HepG2 (cell line): ENCODE measurements around the gene ABT1. TPM values are rescaled to one million over a fixed set of nuclear protein-coding genes. Genes with fewer than 3 reads are reported as not detected.
A peak's percentile ranks its signal among the peaks of the same experiment; 100 is the strongest.

ENCODE experiments used
- ARID4A ChIP-seq: sonication (generic); formaldehyde crosslinking; IDR thresholded peaks from 2 replicates; pipeline ENCODE4 v1.5.0; 2020; ENCODE audit warnings: mild to moderate bottlenecking, missing genetic modification reagents, borderline replicate concordance
- ATF1 ChIP-seq: IDR thresholded peaks from 2 replicates; pipeline ENCODE4 v1.6.1; 2016; ENCODE audit warnings: mild to moderate bottlenecking, control low read depth
- BCL6 ChIP-seq: IDR thresholded peaks from 2 replicates; pipeline ENCODE4 v1.6.1; 2016; ENCODE audit warnings: missing genetic modification reagents, missing compliant biosample characterization
- GABPB1 ChIP-seq: IDR thresholded peaks from 2 replicates; pipeline ENCODE4 v1.6.1; 2016; ENCODE audit warnings: mild to moderate bottlenecking, missing genetic modification reagents, moderate library complexity, missing compliant biosample characterization
- HNF4G ChIP-seq, 2 experiments: sonication (generic) in 1 of 2; formaldehyde crosslinking in 1 of 2; IDR thresholded peaks; 2 replicates each; pipeline versions ENCODE4 v1.4.0 to v1.6.1; 2011 to 2020; ENCODE audit warnings: borderline replicate concordance in 2 of 2, low read depth in 2 of 2, mild to moderate bottlenecking in 2 of 2, low read length in 1 of 2, missing genetic modification reagents in 1 of 2, moderate library complexity in 1 of 2
- IRF2 ChIP-seq: IDR thresholded peaks from 2 replicates; pipeline ENCODE4 v1.6.1; 2018; ENCODE audit warnings: missing genetic modification reagents, missing compliant biosample characterization
- JUNB ChIP-seq: sonication (generic); formaldehyde crosslinking; IDR thresholded peaks from 2 replicates; pipeline ENCODE4 v1.8.0; 2022; ENCODE audit warnings: missing genetic modification reagents, mild to moderate bottlenecking, borderline replicate concordance
- KAT8 ChIP-seq: IDR thresholded peaks from 2 replicates; pipeline ENCODE4 v1.6.1; 2016; ENCODE audit warnings: missing genetic modification reagents, missing compliant biosample characterization
- NR2F6 ChIP-seq, 2 experiments: IDR thresholded peaks; 2 replicates each; pipeline ENCODE4 v1.6.1; 2016; ENCODE audit warnings: antibody characterized with exemption in 1 of 2, mild to moderate bottlenecking in 1 of 2
- PRDM4 ChIP-seq: sonication (generic); formaldehyde crosslinking; IDR thresholded peaks from 2 replicates; pipeline ENCODE4 v1.9.0; 2021; ENCODE audit warnings: missing genetic modification reagents, borderline replicate concordance
- RERE ChIP-seq: IDR thresholded peaks from 2 replicates; pipeline ENCODE4 v1.6.1; 2016; ENCODE audit warnings: low read depth, missing genetic modification reagents, missing compliant biosample characterization
- SP2 ChIP-seq: sonication (generic); formaldehyde crosslinking; IDR thresholded peaks from 2 replicates; pipeline ENCODE4 v1.5.1; 2020; ENCODE audit warnings: mild to moderate bottlenecking, missing genetic modification reagents
- TCF7L2 ChIP-seq: IDR thresholded peaks from 2 replicates; pipeline ENCODE4 v1.6.1; 2011; ENCODE audit warnings: mild to moderate bottlenecking, low read depth, low read length, moderate library complexity
- ZBTB1 ChIP-seq: sonication (generic); formaldehyde crosslinking; IDR thresholded peaks from 2 replicates; pipeline ENCODE4 v1.4.0; 2020; ENCODE audit warnings: missing genetic modification reagents, borderline replicate concordance
- ZBTB38 ChIP-seq: sonication (generic); formaldehyde crosslinking; IDR thresholded peaks from 2 replicates; pipeline ENCODE4 v1.5.1; 2020; ENCODE audit warnings: mild to moderate bottlenecking, missing genetic modification reagents
- ZNF777 ChIP-seq: sonication (generic); formaldehyde crosslinking; IDR thresholded peaks from 2 replicates; pipeline ENCODE4 v1.4.0; 2020; ENCODE audit warnings: missing genetic modification reagents
- polyA plus RNA-seq, 8 experiments: library from polyadenylated mRNA; depleted of rRNA in 3 of 8; stranded (reverse) in 7 of 8; unstranded in 1 of 8; fragments of >200 nt; fragmentation: Illumina TruSeq in 4 of 8; extraction: Trizol in 4 of 8; gene quantifications; 2 replicates each; pipeline versions ENCODE4 v1.2.1 to v1.2.3, GENCODE V29; 2011 to 2016; ENCODE audit warnings: low read depth in 4 of 8, missing spikeins in 1 of 8, mixed read lengths in 1 of 8; ENCODE audit not compliant: insufficient read depth in 1 of 8
- total RNA-seq, 5 experiments: library from RNA; depleted of rRNA; stranded (reverse); fragments of >200 nt; fragmentation: Illumina TruSeq; extraction: Trizol; gene quantifications; 2 replicates each; pipeline ENCODE4 v1.2.3, GENCODE V29; 2016; ENCODE audit warnings: low read depth in 1 of 5

The ABT1 gene
- total and polyA plus RNA-seq, 2 of the 13 experiments (the other 11 are each of a cell fraction or from before 2014, with no cell fraction given), result 38.4 TPM

GRCh38 chr6:26550250-26550993, 46.3 kb upstream of the ABT1 start (continued):
- TF ChIP-seq RERE (CRISPR knock-in tag), result no peak
- TF ChIP-seq GABPB1 (CRISPR knock-in tag), result peak; percentile 89
- TF ChIP-seq TCF7L2, result no peak
- TF ChIP-seq KAT8, result peak; percentile 83
- no peak for TF ChIP-seq ZBTB1 (CRISPR knock-in tag)
- TF ChIP-seq IRF2 (CRISPR knock-in tag), result peak; percentile 69; the same call in 1 of the 2 replicates
- TF ChIP-seq PRDM4 (CRISPR knock-in tag), result 0 out of 2 replicates have a peak, but pooled peaks have one; percentile 50
- TF ChIP-seq JUNB (CRISPR knock-in tag), result no peak
- peak; percentile 100 for TF ChIP-seq ZNF777 (CRISPR knock-in tag)
- peak; percentile 60 for TF ChIP-seq NR2F6 (IDR thresholded peaks at IDR 0.05)
- TF ChIP-seq NR2F6 (CRISPR knock-in tag; IDR thresholded peaks at IDR 0.05), result peak; percentile 90
- peak; percentile 95 for TF ChIP-seq ZBTB38 (CRISPR knock-in tag)
- no peak for TF ChIP-seq SP2
- TF ChIP-seq BCL6, result peak; percentile 72; the same call in 1 of the 2 replicates
- 0 out of 2 replicates have a peak, but pooled peaks have one; percentile 51 for TF ChIP-seq ATF1 (CRISPR knock-in tag)
- TF ChIP-seq HNF4G (IDR thresholded peaks at IDR 0.05; ENCODE audit: borderline replicate concordance, low read depth, low read length), result peak; percentile 40; the same call in 1 of the 2 replicates
- TF ChIP-seq HNF4G (CRISPR knock-in tag; IDR thresholded peaks at IDR 0.05; ENCODE audit: borderline replicate concordance, low read depth), result 0 out of 2 replicates have a peak, but pooled peaks have one; percentile 38
- TF ChIP-seq ARID4A (CRISPR knock-in tag), result peak; percentile 70; the same call in 1 of the 2 replicates
